GM12878 (cell line): ENCODE results near the gene HS3ST3A1. TPM values are rescaled to one million over a fixed set of nuclear protein-coding genes. Genes with fewer than 3 reads are reported as not detected.

Experiments
- ATAC-seq: fragments of 200-7000 bp; cut with Tn5 transposase; 3 replicates; pipeline ENCODE4 v1.9.1; 2020; ENCODE audit warnings: mild to moderate bottlenecking, moderate library complexity
- BruUV-seq: library from RNA; stranded (reverse); fragments of 400-500 nt; replicated peaks from 2 replicates; lab custom pipeline; 2021; lab: Mats Ljungman, UMichigan
- CTCF ChIA-PET: fragments of 300-600 bp; sonication (Branson Sonifier 250); formaldehyde crosslinking; extraction: SDS; loops from one replicate; lab custom pipeline; 2021; ENCODE audit warnings: inconsistent platforms; lab: Yijun Ruan, JAX
- POLR2A ChIA-PET: fragments of 350-600 bp; formaldehyde crosslinking; extraction: SDS; loops from one replicate; lab custom pipeline; 2021; ENCODE audit warnings: inconsistent platforms; lab: Charles Lee
- RAD21 ChIA-PET: fragments of 300-600 bp; sonication (Branson Sonifier 250); formaldehyde crosslinking; loops from one replicate; lab custom pipeline; 2023; ENCODE audit warnings: antibody characterized with exemption; ENCODE audit not compliant: unreplicated experiment; lab: Charles Lee
- SMC1A ChIA-PET: fragments of 300-600 bp; sonication (Branson Sonifier 250); formaldehyde crosslinking; loops from one replicate; lab custom pipeline; 2023; ENCODE audit not compliant: unreplicated experiment, uncharacterized antibody; lab: Charles Lee
- DNase-seq: peaks from one replicate; pipeline ENCODE4 v3.0.0-alpha.2; 2011; ENCODE audit warnings: low read depth, low spot score
- FAIRE-seq: peaks from 3 replicates; lab custom pipeline; 2011; peaks lifted over from hg19 to GRCh38; lab: Jason Lieb, UNC
- H2AFZ ChIP-seq: 2 replicates; pipeline ENCODE4 v1.6.0; 2011; ENCODE audit warnings: low read depth, low read length, control low read depth; ENCODE audit not compliant: control insufficient read depth
- H3K27ac ChIP-seq: 2 replicates; pipeline ENCODE4 v1.5.1; 2011; ENCODE audit warnings: control low read depth; ENCODE audit not compliant: control insufficient read depth, insufficient read depth
- H3K27me3 ChIP-seq, 2 experiments: replicated peaks in 1 of 2; 2 replicates each; pipeline versions ENCODE4 v1.6.0 to v1.6.1; 2011; ENCODE audit warnings: low read length in 1 of 2; ENCODE audit not compliant: control insufficient read depth in 2 of 2, insufficient read depth in 2 of 2
- H3K36me3 ChIP-seq, 2 experiments: 2 replicates each; pipeline ENCODE4 v1.5.1; 2011; ENCODE audit warnings: low read length in 1 of 2; ENCODE audit not compliant: control insufficient read depth in 2 of 2, insufficient read depth in 2 of 2
- H3K4me1 ChIP-seq: 2 replicates; pipeline ENCODE4 v1.6.1; 2011; ENCODE audit warnings: mild to moderate bottlenecking, low read length, moderate library complexity, mixed read lengths; ENCODE audit not compliant: control insufficient read depth, insufficient read depth
- H3K4me2 ChIP-seq: 2 replicates; pipeline ENCODE4 v1.6.0; 2011; ENCODE audit warnings: control low read depth; ENCODE audit not compliant: control insufficient read depth, insufficient read depth
- H3K4me3 ChIP-seq: fragments of 200-600 bp; sonication (generic); 2 replicates; pipeline ENCODE4 v1.5.1; 2016
- H3K79me2 ChIP-seq: 2 replicates; pipeline ENCODE4 v1.6.0; 2011; ENCODE audit warnings: low read length; ENCODE audit not compliant: control insufficient read depth, insufficient read depth
- H3K9ac ChIP-seq: 2 replicates; pipeline ENCODE4 v1.8.0; 2011; ENCODE audit warnings: low read length, control low read depth, mixed read lengths; ENCODE audit not compliant: control insufficient read depth, insufficient read depth
- H3K9me3 ChIP-seq: replicated peaks from 3 replicates; pipeline ENCODE4 v1.5.1; 2011; ENCODE audit warnings: mild to moderate bottlenecking, low read length; ENCODE audit not compliant: control insufficient read depth, insufficient read depth
- H4K20me1 ChIP-seq: 2 replicates; pipeline ENCODE4 v1.6.0; 2011; ENCODE audit not compliant: control insufficient read depth, insufficient read depth
- BMI1 ChIP-seq: fragments of 450-650 bp; IDR thresholded peaks from 2 replicates; pipeline ENCODE4 v1.6.1; 2016; ENCODE audit warnings: mild to moderate bottlenecking, moderate library complexity, borderline replicate concordance
- CEBPB ChIP-seq, 2 experiments: fragments of 150-350 bp in 1 of 2; IDR thresholded peaks; 2 replicates each; pipeline ENCODE4 v1.6.1; 2012 to 2014; ENCODE audit warnings: low read depth in 2 of 2, low read length in 2 of 2, borderline replicate concordance in 1 of 2, inconsistent platforms in 1 of 2
- CREM ChIP-seq: IDR thresholded peaks from 2 replicates; pipeline ENCODE4 v1.6.1; 2014; ENCODE audit warnings: antibody characterized with exemption, low read depth
- CTCF ChIP-seq, 3 experiments: IDR thresholded peaks in 2 of 3; conservative IDR thresholded peaks in 1 of 3; 2 replicates each; pipeline ENCODE4 v1.5.1; 2011; ENCODE audit warnings: low read depth in 3 of 3, low read length in 3 of 3, mild to moderate bottlenecking in 3 of 3, control low read depth in 2 of 3, moderate library complexity in 2 of 3, inconsistent platforms in 1 of 3, mixed read lengths in 1 of 3; ENCODE audit not compliant: control insufficient read depth in 2 of 3, insufficient read depth in 1 of 3; ENCODE audit errors: extremely low read depth in 1 of 3
- CUX1 ChIP-seq: IDR thresholded peaks from 2 replicates; pipeline ENCODE4 v1.6.1; 2012; ENCODE audit warnings: improper control_type of control experiment, low read depth, low read length; ENCODE audit not compliant: insufficient replicate concordance
- EP300 ChIP-seq, 2 experiments: fragments of 150-350 bp in 1 of 2; IDR thresholded peaks; 2 replicates each; pipeline ENCODE4 v1.6.1; 2011 to 2012; ENCODE audit warnings: low read depth in 2 of 2, low read length in 2 of 2, borderline replicate concordance in 1 of 2, improper control_type of control experiment in 1 of 2, inconsistent platforms in 1 of 2; ENCODE audit not compliant: control insufficient read depth in 1 of 2
- ESRRA ChIP-seq: IDR thresholded peaks from 2 replicates; pipeline ENCODE4 v1.6.1; 2012; ENCODE audit warnings: mild to moderate bottlenecking, low read length, improper control_type of control experiment
- GATAD2B ChIP-seq: fragments of 450-650 bp; conservative IDR thresholded peaks from 2 replicates; pipeline ENCODE4 v1.6.1; 2017; ENCODE audit warnings: low read depth, mild to moderate bottlenecking, moderate library complexity
- NR2C1 ChIP-seq: fragments of 450-650 bp; IDR thresholded peaks from 2 replicates; pipeline ENCODE4 v1.6.1; 2017; ENCODE audit warnings: antibody characterized with exemption, mild to moderate bottlenecking, moderate library complexity
- RAD21 ChIP-seq: IDR thresholded peaks from 2 replicates; pipeline ENCODE4 v1.6.1; 2011; ENCODE audit warnings: mild to moderate bottlenecking, low read depth, low read length, moderate library complexity; ENCODE audit not compliant: insufficient read depth
- RAD51 ChIP-seq: fragments of 450-650 bp; IDR thresholded peaks from 2 replicates; pipeline ENCODE4 v1.6.1; 2016; ENCODE audit warnings: moderate library complexity, mild to moderate bottlenecking, inconsistent platforms
- SUPT20H ChIP-seq: IDR thresholded peaks from 2 replicates; pipeline ENCODE4 v1.6.1; 2011; ENCODE audit warnings: low read depth, mild to moderate bottlenecking, low read length, moderate library complexity, borderline replicate concordance; ENCODE audit not compliant: control insufficient read depth
- TCF12 ChIP-seq: IDR thresholded peaks from 2 replicates; pipeline ENCODE4 v1.6.1; 2011; ENCODE audit warnings: low read depth, mild to moderate bottlenecking, low read length
- TCF7 ChIP-seq: IDR thresholded peaks from 2 replicates; pipeline ENCODE4 v1.6.1; 2014; ENCODE audit warnings: antibody characterized with exemption, borderline replicate concordance
- USF2 ChIP-seq: IDR thresholded peaks from 2 replicates; pipeline ENCODE4 v1.6.1; 2011; ENCODE audit warnings: low read depth, low read length, improper control_type of control experiment, borderline replicate concordance
- WRNIP1 ChIP-seq: IDR thresholded peaks from 2 replicates; pipeline ENCODE4 v1.6.1; 2011; ENCODE audit warnings: low read depth, low read length, improper control_type of control experiment, borderline replicate concordance
- WGBS: methylation state at CpG from one replicate; pipeline ENCODE4 v1.1.6; 2016; ENCODE audit warnings: low lambda C conversion rate; ENCODE audit not compliant: insufficient replicate concordance, insufficient coverage; ENCODE audit errors: missing lambda C conversion rate; 5-methylcytosine and 5-hydroxymethylcytosine counted together
- in situ Hi-C: fragments of 300-500 bp; cut with MboI; formaldehyde crosslinking; loops from 9 replicates; pipeline ENCODE4 v1.14.3; 2018; ENCODE audit warnings: mixed read lengths
- intact Hi-C: fragments of 100-400 bp; cut with micrococcal nuclease; formaldehyde crosslinking; loops from one replicate; pipeline ENCODE4 v1.14.2; 2022; ENCODE audit not compliant: unreplicated experiment
- polyA plus RNA-seq, 11 experiments: library from polyadenylated mRNA; depleted of rRNA in 4 of 11; unstranded in 6 of 11; stranded (reverse) in 5 of 11; fragments of >200 nt; fragmentation: Nextera tagmentation in 4 of 11; fragmentation: Illumina TruSeq in 1 of 11; extraction: Ambion mirVana in 4 of 11; extraction: Trizol in 1 of 11; gene quantifications; 1 replicate in 1 of 11; 2 replicates in 10 of 11; pipeline versions ENCODE4 v1.2.1 to v1.2.3, GENCODE V29; 2011 to 2016; ENCODE audit warnings: inconsistent platforms in 2 of 11, missing spikeins in 2 of 11, low read depth in 1 of 11
- total RNA-seq, 4 experiments: library from RNA; depleted of rRNA in 3 of 4; stranded (reverse); fragments of >200 nt in 3 of 4; fragmentation: Illumina TruSeq in 1 of 4; extraction: Trizol in 1 of 4; gene quantifications; 2 replicates each; pipeline versions ENCODE4 v1.2.1 to v1.2.3, GENCODE V29; 2013 to 2021

HS3ST3A1 gene
- total and polyA plus RNA-seq, 10 of the 15 experiments (the other 5 are each of a cell fraction or from before 2014, with no cell fraction given) = 0.24 to 0.26 TPM; not detected in 8

DNA sequence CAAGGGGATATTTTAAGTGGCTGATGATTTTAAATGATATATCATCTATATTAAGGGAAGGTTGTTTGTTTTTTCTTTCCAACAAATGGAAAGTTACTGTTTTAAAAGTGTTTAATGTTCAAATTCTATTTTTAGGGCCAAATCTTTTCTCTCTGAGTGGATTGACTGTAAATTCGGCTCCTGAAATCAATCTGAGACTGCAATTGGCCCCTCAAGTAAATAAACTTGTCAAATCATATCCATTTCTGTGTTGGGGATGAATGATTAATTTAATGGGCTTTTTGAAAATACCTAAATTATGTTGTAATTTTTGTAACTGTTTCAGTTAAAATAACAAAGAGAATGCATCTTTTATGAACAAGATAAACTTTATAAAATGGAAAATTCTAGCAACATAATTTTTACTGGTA lies 2.6 kb downstream of the HS3ST3A1 start:
- no peaks in the 10 kb centered on the region for H3K4me1 ChIP-seq
- FAIRE-seq (no peak), ATAC-seq (no peak), DNase-seq (no peak)
- no peaks in the 10 kb centered on the region; a peak in 1 of 4 replicates for H3K27me3 ChIP-seq
- intact Hi-C loops (loop anchor here (5.0 to 10.0 kb wide), 2 partner anchors 262 to 1576 kb away; no protein-coding TSS in a partner anchor), in situ Hi-C loops (no loop called here)
- no peak overlapping the region for H3K4me2 ChIP-seq
- POLR2A ChIA-PET = no interaction called here
- no peaks in the 10 kb centered on the region for H4K20me1 ChIP-seq
- no peak overlapping the region for H3K27ac ChIP-seq
- 0% methylated on average over 1 of the region's 1 CpG for WGBS
- H3K4me3 ChIP-seq = no peak overlapping the region
- no peaks in the 10 kb centered on the region for H3K79me2 ChIP-seq
- H2AFZ ChIP-seq = no peak overlapping the region
- RAD21 ChIA-PET = interaction anchor here (1.0 kb wide), 1 partner anchor 703 kb away, joined by 4 read pairs; no protein-coding TSS in a partner anchor
- H3K9me3 ChIP-seq = no peaks in the 10 kb centered on the region
- CTCF ChIA-PET = interaction anchor here (1.0 to 1.1 kb wide), 4 partner anchors 17 to 570 kb away, joined by 3 to 4 read pairs (median 3); no protein-coding TSS in a partner anchor
- H3K9ac ChIP-seq = no peak overlapping the region
- BruUV-seq = no TSS peak
- SMC1A ChIA-PET = interaction anchor here (0.5 kb wide), 1 partner anchor 691 kb away, joined by 3 read pairs; no protein-coding TSS in a partner anchor
- H3K36me3 ChIP-seq = no peaks in the 10 kb centered on the region
- TF ChIP-seq BMI1 (no peak), CREM (no peak), GATAD2B (no peak), SUPT20H (no peak), NR2C1 (no peak), RAD21 (no peak), EP300 (IDR thresholded peaks at IDR 0.05; ENCODE audit: borderline replicate concordance in 1 of 2, control insufficient read depth in 1 of 2, low read depth in 2 of 2, low read length in 2 of 2) (no peak), ESRRA (no peak), RAD51 (no peak), WRNIP1 (no peak), USF2 (no peak), CUX1 (no peak), TCF7 (no peak), CEBPB (IDR thresholded peaks at IDR 0.05; ENCODE audit: borderline replicate concordance in 1 of 2, low read depth in 2 of 2, low read length in 2 of 2) (no peak), CTCF (IDR thresholded peaks at IDR 0.05 in 2 of 3, conservative IDR thresholded peaks at IDR 0.05 in 1 of 3; ENCODE audit: control insufficient read depth in 2 of 3, extremely low read depth in 1 of 3, insufficient read depth in 1 of 3, low read depth in 3 of 3, low read length in 3 of 3) (no peak), TCF12 (no peak)
